Activated naive CD4-positive, alpha-beta T cell treated with anti-CD3 and anti-CD28 coated beads for 36 hours (primary cell): Measurements from ENCODE around the gene IGFL4. TPM values are rescaled to one million over a fixed set of nuclear protein-coding genes. Genes with fewer than 3 reads are reported as not detected.

Experiments
- CTCF ChIA-PET: fragments of 350-600 bp; sonication (Branson Sonifier 250); formaldehyde crosslinking; loops from one replicate; lab custom pipeline; 2021; ENCODE audit warnings: antibody characterized with exemption; lab: Charles Lee
- DNase-seq: peaks from one replicate; pipeline ENCODE4 v3.0.0-alpha.2; 2020
- H3K27ac Mint-ChIP-seq: one replicate; pipeline ENCODE4 v1.8.0; 2021; ENCODE audit warnings: mild to moderate bottlenecking, mixed read lengths
- H3K27me3 Mint-ChIP-seq: one replicate; pipeline ENCODE4 v1.8.0; 2021; ENCODE audit warnings: low read depth, mixed read lengths
- H3K36me3 Mint-ChIP-seq: one replicate; pipeline ENCODE4 v1.8.0; 2021; ENCODE audit warnings: low read depth, mixed read lengths
- H3K4me1 Mint-ChIP-seq: one replicate; pipeline ENCODE4 v1.8.0; 2021; ENCODE audit warnings: low read depth, mixed read lengths
- H3K4me3 Mint-ChIP-seq: one replicate; pipeline ENCODE4 v1.8.0; 2021; ENCODE audit warnings: mild to moderate bottlenecking, moderate library complexity, mixed read lengths
- H3K9me3 Mint-ChIP-seq: one replicate; pipeline ENCODE4 v1.8.0; 2021; ENCODE audit warnings: mixed read lengths
- intact Hi-C: fragments of 100-400 bp; cut with micrococcal nuclease; formaldehyde crosslinking; loops from one replicate; pipeline ENCODE4 v1.15.1; 2023
- microRNA-seq: library from miRNA; unstranded; fragments of <30 nt; microRNA quantifications from one replicate; pipeline ENCODE4 v1.2.0, GENCODE V29; 2022; ENCODE audit warnings: borderline microRNAs expressed, borderline replicate concordance
- total RNA-seq, 2 experiments: library from RNA; stranded (reverse); gene quantifications; one replicate each; pipeline ENCODE4 v1.2.3, GENCODE V29; 2021

Gene IGFL4
- total RNA-seq, 2 experiments from 2014 or later = not detected

- intact Hi-C loops = no loop called here
- peaks cover 6% of the 10 kb centered on the region for H3K36me3 Mint-ChIP-seq
- H3K4me3 Mint-ChIP-seq = no peak overlapping the region
Measured at GRCh38 chr19:45996933-45997332, 43.9 kb downstream of the IGFL4 start.

GRCh38 chr19:45995715-45996385, 45.0 kb downstream of the IGFL4 start:
- Mint-ChIP-seq H3K4me1 (peaks cover 30% of the 10 kb centered on the region), H3K4me3 (no peak overlapping the region), H3K27me3 (peaks cover 3% of the 10 kb centered on the region), H3K27ac (no peak overlapping the region), H3K36me3 (peaks cover 6% of the 10 kb centered on the region), H3K9me3 (no peaks in the 10 kb centered on the region)
- intact Hi-C loops = loop anchor here (1.0 to 2.0 kb wide), 9 partner anchors 20 to 604 kb away; partner anchors contain the start of genes IRF2BP1, MYPOP, QPCTL and SYMPK
- CTCF ChIA-PET = interaction anchor here (0.7 to 1.9 kb wide), 5 partner anchors 10 to 133 kb away, joined by 3 to 8 read pairs (median 4); partner anchors contain the start of gene SYMPK
- no peak for DNase-seq

More at GRCh38 chr19:45996933-45997332, 43.9 kb downstream of the IGFL4 start:
- DNase-seq = no peak
- Mint-ChIP-seq H3K27ac (no peak overlapping the region), H3K27me3 (peaks cover 3% of the 10 kb centered on the region), H3K9me3 (no peaks in the 10 kb centered on the region), H3K4me1 (peaks cover 35% of the 10 kb centered on the region)
- CTCF ChIA-PET = interaction anchor here (1.8 kb wide), 1 partner anchor 69 kb away, joined by 4 read pairs; no protein-coding TSS in a partner anchor

- H3K4me1 Mint-ChIP-seq = peaks cover 23% of the 10 kb centered on the region
- H3K27me3 Mint-ChIP-seq = peaks cover under 1% of the 10 kb centered on the region
- intact Hi-C loops = loop anchor here (1.0 to 2.0 kb wide), 9 partner anchors 21 to 605 kb away; partner anchors contain the start of genes IRF2BP1, MYPOP, QPCTL and SYMPK
- no peak within 1 kb of the TSS for H3K27ac Mint-ChIP-seq
- peaks cover 6% of the 10 kb centered on the region for H3K36me3 Mint-ChIP-seq
- peak within 1 kb of the TSS; percentile 40 for H3K4me3 Mint-ChIP-seq
- no peaks in the 10 kb centered on the region for H3K9me3 Mint-ChIP-seq
- CTCF ChIA-PET = interaction anchor here (0.6 to 1.9 kb wide), 5 partner anchors 11 to 132 kb away, joined by 3 to 8 read pairs (median 5); partner anchors contain the start of gene SYMPK
- DNase-seq = peak; percentile 98
Measured at GRCh38 chr19:45994998-45995714, 45.6 kb downstream of the IGFL4 start, which contains the start of gene CCDC61. Gene CCDC61, plus strand, starts transcription at chr19:45995467. Its CDS starts 7,552 bp downstream, at chr19:46003019.

GRCh38 chr19:45994456-45994997, 46.3 kb downstream of the IGFL4 start:
- Mint-ChIP-seq H3K9me3 (no peaks in the 10 kb centered on the region), H3K27ac (no peak overlapping the region), H3K36me3 (peaks cover 6% of the 10 kb centered on the region), H3K27me3 (no peaks in the 10 kb centered on the region), H3K4me3 (peak overlapping the region; percentile 40), H3K4me1 (peaks cover 17% of the 10 kb centered on the region)
- CTCF ChIA-PET = interaction anchor here (0.6 to 1.9 kb wide), 5 partner anchors 11 to 132 kb away, joined by 3 to 8 read pairs (median 4); partner anchors contain the start of gene SYMPK
- intact Hi-C loops = loop anchor here (2.0 kb wide), 1 partner anchor 92 kb away; the partner anchor contains the start of gene MYPOP
- no peak for DNase-seq

GRCh38 chr19:45990113-45990728, 50.6 kb downstream of the IGFL4 start:
- intact Hi-C loops = no loop called here

More at GRCh38 chr19:45990113-45990728, 50.6 kb downstream of the IGFL4 start:
- Mint-ChIP-seq H3K27ac (no peak overlapping the region), H3K27me3 (no peaks in the 10 kb centered on the region), H3K4me3 (no peak overlapping the region), H3K9me3 (no peaks in the 10 kb centered on the region), H3K36me3 (no peaks in the 10 kb centered on the region), H3K4me1 (no peaks in the 10 kb centered on the region)
- DNase-seq = no peak
- CTCF ChIA-PET = no interaction called here

Small RNA genes within 50 kb of the gene (microRNA-seq; reads per million reads assigned to microRNA genes)
- gene MIR769 = 486 reads per million, percentile 77 among the genes with 10 or more reads in this experiment

Other genes starting within 250 kb of the IGFL4 start
- gene DMWD, start 248.2 kb downstream of the IGFL4 start, total RNA-seq = 10 to 100 TPM; 28.6 to 29.1 TPM
- gene RSPH6A, start 225.7 kb downstream of the IGFL4 start, total RNA-seq = under 1 TPM in 1 of 2 experiments, not detected in 1; 0.17 TPM
- 10 to 100 TPM; 96.9 to 97.4 TPM for gene SYMPK, start 177.9 kb downstream of the IGFL4 start, total RNA-seq
- under 1 TPM in 1 of 2 experiments, not detected in 1; 0.20 TPM for gene FOXA3, start 176.7 kb downstream of the IGFL4 start, total RNA-seq
- 10 to 100 TPM; 11.4 TPM for gene IRF2BP1, start 154.9 kb downstream of the IGFL4 start, total RNA-seq
- gene MYPOP, start 138.4 kb downstream of the IGFL4 start, total RNA-seq = 1 to 10 TPM; 4.5 to 4.8 TPM
- not detected for gene NANOS2, start 126.2 kb downstream of the IGFL4 start, total RNA-seq
- not detected for gene NOVA2, start 67.1 kb downstream of the IGFL4 start, total RNA-seq
- 10 to 100 TPM; 26.4 to 29.3 TPM for gene CCDC61, start 45.5 kb downstream of the IGFL4 start, total RNA-seq
- gene PGLYRP1, start 17.9 kb downstream of the IGFL4 start, total RNA-seq = not detected
- gene IGFL3, start 83.7 kb upstream of the IGFL4 start, total RNA-seq = not detected
- not detected for gene IGFL2, start 107.2 kb upstream of the IGFL4 start, total RNA-seq
- gene IGFL1, start 188.7 kb upstream of the IGFL4 start, total RNA-seq = not detected